GM15510 (cell line): ENCODE data around the gene ALOXE3.

Experiments used
- POLR2A ChIP-seq: IDR thresholded peaks from 3 replicates; pipeline ENCODE4 v1.6.1; 2011; ENCODE audit warnings: borderline replicate concordance; ENCODE audit not compliant: insufficient read length; ENCODE audit errors: extremely low read depth

ALOXE3 gene

GRCh38 chr17:8101721-8102120, 16.6 kb downstream of the ALOXE3 start:
- TF ChIP-seq POLR2A, result no peak

- no peak for TF ChIP-seq POLR2A
Observed at GRCh38 chr17:8100763-8101162, 17.6 kb downstream of the ALOXE3 start.

- TF ChIP-seq POLR2A, result no peak
Observed at GRCh38 chr17:8100111-8100510, 18.2 kb downstream of the ALOXE3 start.

- TF ChIP-seq POLR2A, result no peak
Observed at GRCh38 chr17:8096541-8096940, 21.8 kb downstream of the ALOXE3 start.

- TF ChIP-seq POLR2A, result no peak
Observed at GRCh38 chr17:8095361-8095760, 23.0 kb downstream of the ALOXE3 start.

- TF ChIP-seq POLR2A, result no peak
Observed at GRCh38 chr17:8091033-8091687, 27.2 kb downstream of the ALOXE3 start.

GRCh38 chr17:8089728-8090127, 28.6 kb downstream of the ALOXE3 start:
- no peak for TF ChIP-seq POLR2A

- TF ChIP-seq POLR2A, result no peak
Observed at GRCh38 chr17:8087952-8088230, 30.4 kb downstream of the ALOXE3 start.

GRCh38 chr17:8087075-8087951, 31.0 kb downstream of the ALOXE3 start, which contains the start of gene ALOX12B:
TSS of gene ALOX12B (minus strand) at chr17:8087716. CDS start at chr17:8087442, 274 bp downstream.
- no peak for TF ChIP-seq POLR2A

GRCh38 chr17:8084250-8084649, 34.1 kb downstream of the ALOXE3 start:
- TF ChIP-seq POLR2A, result no peak

- TF ChIP-seq POLR2A, result no peak
Observed at GRCh38 chr17:8082292-8082691, 36.0 kb downstream of the ALOXE3 start.

GRCh38 chr17:8081876-8082275, 36.4 kb downstream of the ALOXE3 start:
- no peak for TF ChIP-seq POLR2A

GRCh38 chr17:8080799-8081219, 37.5 kb downstream of the ALOXE3 start:
- no peak for TF ChIP-seq POLR2A

- no peak for TF ChIP-seq POLR2A
Observed at GRCh38 chr17:8080208-8080798, 38.0 kb downstream of the ALOXE3 start.

- no peak for TF ChIP-seq POLR2A
Observed at GRCh38 chr17:8079291-8080207, 38.8 kb downstream of the ALOXE3 start.

GRCh38 chr17:8076502-8077266, 41.6 kb downstream of the ALOXE3 start:
- TF ChIP-seq POLR2A, result no peak
